ENCODE measurements around the gene EIF4E. TPM values are rescaled to one million over a fixed set of nuclear protein-coding genes. Genes with fewer than 3 reads are reported as not detected.

Gene EIF4E
- total and polyA plus RNA-seq, 2 of the 4 experiments (the other 2 are of a cell fraction), result 80.4 to 113 TPM

DNA sequence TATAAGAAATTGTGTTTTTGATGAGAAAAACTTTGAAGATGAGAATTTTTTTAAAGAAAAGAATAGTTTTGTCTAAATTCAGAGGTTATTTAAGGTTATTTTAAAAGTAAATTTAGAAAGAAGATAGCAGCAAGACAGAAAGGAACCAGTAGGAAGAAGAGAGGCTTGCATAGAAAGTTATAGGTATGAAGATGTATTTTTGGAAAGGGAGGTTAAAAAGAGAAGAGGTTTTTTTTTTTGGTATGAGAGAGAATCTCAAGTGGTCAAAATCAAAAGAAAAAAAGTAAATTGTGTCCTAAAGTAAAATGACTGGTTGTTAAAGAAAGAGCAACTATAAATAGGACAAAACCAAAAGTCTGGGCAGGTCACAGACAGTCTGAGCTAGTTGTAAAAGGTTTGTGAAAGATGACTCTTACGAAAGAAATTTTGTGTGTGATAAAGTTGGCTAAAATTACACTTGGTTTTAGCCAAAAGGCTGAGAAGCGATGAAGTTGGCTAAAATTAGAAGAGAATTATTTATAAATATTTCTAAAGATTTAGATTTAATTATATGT lies 16.4 kb upstream of the EIF4E start:
- dilution Hi-C loops (cut with HindIII; ENCODE audit: low sequenced_read_pairs, unreplicated experiment) (no loop called here), in situ Hi-C loops (cut with MboI; ENCODE audit: low sequenced_read_pairs) (no loop called here), intact Hi-C loops (cut with micrococcal nuclease) (no loop called here)
- Histone ChIP-seq H2BK5ac (ENCODE audit: low read depth, low read length, poor library complexity, severe bottlenecking) (no peak overlapping the region), H3K36me3 (ENCODE audit: control insufficient read depth, insufficient read depth, low read length) (no peaks in the 10 kb centered on the region), H3K23ac (ENCODE audit: low read depth, low read length) (no peak overlapping the region), H3K79me1 (ENCODE audit: low read depth in 1 of 2, low read length in 2 of 2) (no peaks in the 10 kb centered on the region), H3K18ac (ENCODE audit: low read depth, low read length) (no peak overlapping the region), H3K4me2 (ENCODE audit: low read depth, low read length) (no peak overlapping the region), H2BK20ac (ENCODE audit: low read depth, low read length) (no peak overlapping the region), H3K9me1 (ENCODE audit: insufficient read depth, low read length) (no peaks in the 10 kb centered on the region), H3K27ac (ENCODE audit: insufficient read depth, low read length) (no peak overlapping the region), H3K9me3 (ENCODE audit: control insufficient read depth, insufficient read depth, low read length) (no peaks in the 10 kb centered on the region), H3K4me3 (ENCODE audit: insufficient read depth, low read depth, low read length) (no peak overlapping the region), H2AFZ (replicated peaks; ENCODE audit: low read length, poor library complexity) (no peak overlapping the region), H2AK9ac (replicated peaks; ENCODE audit: low read depth, low read length, poor library complexity) (no peak overlapping the region), H3K27me3 (ENCODE audit: control insufficient read depth, insufficient read depth, low read length) (no peaks in the 10 kb centered on the region), H3K56ac (ENCODE audit: extremely low read depth, insufficient read depth, low read length) (no peak overlapping the region), H4K5ac (ENCODE audit: low read depth, low read length) (no peak overlapping the region), H2BK15ac (ENCODE audit: low read depth, low read length) (no peak overlapping the region), H3K4me1 (ENCODE audit: control insufficient read depth, insufficient read depth, low read length) (peaks cover 2% of the 10 kb centered on the region; the same call in 1 of the 2 replicates), H4K20me1 (ENCODE audit: insufficient read depth, low read length) (no peaks in the 10 kb centered on the region), H3K9ac (ENCODE audit: low read depth, low read length) (no peak overlapping the region), H3K4ac (ENCODE audit: low read depth, low read length) (no peak overlapping the region), H3K14ac (replicated peaks; ENCODE audit: low read depth, low read length) (no peak overlapping the region), H2AK5ac (ENCODE audit: low read depth, low read length) (no peak overlapping the region), H2BK120ac (ENCODE audit: low read depth, low read length) (no peak overlapping the region), H4K91ac (ENCODE audit: insufficient read depth, low read depth, low read length) (no peak overlapping the region), H4K8ac (ENCODE audit: low read depth in 2 of 2, low read length in 2 of 2) (no peak overlapping the region)
- no peak for ATAC-seq (ENCODE audit: low read depth)
- no peak for TF ChIP-seq RFX5 (IDR thresholded peaks at IDR 0.05; ENCODE audit: low read depth, low read length)
- TF ChIP-seq, protein P1, sequence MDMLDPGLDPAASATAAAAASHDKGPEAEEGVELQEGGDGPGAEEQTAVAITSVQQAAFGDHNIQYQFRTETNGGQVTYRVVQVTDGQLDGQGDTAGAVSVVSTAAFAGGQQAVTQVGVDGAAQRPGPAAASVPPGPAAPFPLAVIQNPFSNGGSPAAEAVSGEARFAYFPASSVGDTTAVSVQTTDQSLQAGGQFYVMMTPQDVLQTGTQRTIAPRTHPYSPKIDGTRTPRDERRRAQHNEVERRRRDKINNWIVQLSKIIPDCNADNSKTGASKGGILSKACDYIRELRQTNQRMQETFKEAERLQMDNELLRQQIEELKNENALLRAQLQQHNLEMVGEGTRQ (IDR thresholded peaks at IDR 0.05; ENCODE audit: low read depth, low read length), result no peak
- no peak for TF ChIP-seq FOS (IDR thresholded peaks at IDR 0.05; ENCODE audit: low read depth, low read length)
- no TSS peak for BruUV-seq (replicated peaks)
- WGBS, 2 experiments (ENCODE audit: extremely low coverage in 2 of 2, insufficient read length in 1 of 2), result no CpG with 5 or more reads among the region's 2 CpGs
- DNase-seq, result no peak
- ChIA-PET CTCF (no interaction called here), POLR2A (ENCODE audit: unreplicated experiment) (no interaction called here)

Data from IMR-90 (cell line).